ENCODE data around the gene MYBPC2. TPM values are rescaled to one million over a fixed set of nuclear protein-coding genes. Genes with fewer than 3 reads are reported as not detected.

The MYBPC2 gene
- total RNA-seq, 1 donor from 2014 or later, result 0.61 TPM

DNA sequence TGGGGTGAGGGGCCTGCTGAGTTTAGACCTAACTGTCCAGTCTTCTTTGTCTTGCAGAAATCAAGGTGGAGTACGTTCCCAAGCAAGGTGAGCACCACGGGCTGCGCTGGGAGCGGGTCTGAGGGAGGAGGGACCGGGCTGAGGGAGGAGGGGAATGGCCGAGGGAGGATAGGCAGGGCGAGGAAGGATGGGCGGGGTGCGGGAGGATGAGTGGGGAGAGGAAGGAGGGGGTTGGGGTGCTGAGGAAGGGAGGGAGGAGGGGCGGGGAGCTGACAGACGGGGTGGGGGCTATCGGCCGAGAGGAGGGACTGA lies 18.5 kb downstream of the MYBPC2 start:
- TF ChIP-seq CTCF (IDR thresholded peaks at IDR 0.05; ENCODE audit: partially characterized antibody, unreplicated experiment), result no peak
- Mint-ChIP-seq H3K27me3 (ENCODE audit: unreplicated experiment) (peaks cover 8% of the 10 kb centered on the region), H3K36me3 (ENCODE audit: unreplicated experiment) (peaks cover 15% of the 10 kb centered on the region), H3K4me1 (ENCODE audit: low read depth, unreplicated experiment) (no peaks in the 10 kb centered on the region), H3K4me3 (ENCODE audit: unreplicated experiment) (no peak overlapping the region), H3K9me3 (ENCODE audit: unreplicated experiment) (peaks cover 10% of the 10 kb centered on the region), H3K27ac (ENCODE audit: unreplicated experiment) (no peak overlapping the region)
- no peak for DNase-seq

GRCh38 chr19:50453243-50453642 lies 20.6 kb downstream of the MYBPC2 start:
- Mint-ChIP-seq H3K4me1 (ENCODE audit: low read depth, unreplicated experiment) (no peaks in the 10 kb centered on the region), H3K36me3 (ENCODE audit: unreplicated experiment) (peaks cover 13% of the 10 kb centered on the region), H3K27me3 (ENCODE audit: unreplicated experiment) (peaks cover 14% of the 10 kb centered on the region), H3K4me3 (ENCODE audit: unreplicated experiment) (no peak overlapping the region), H3K27ac (ENCODE audit: unreplicated experiment) (no peak overlapping the region), H3K9me3 (ENCODE audit: unreplicated experiment) (peaks cover 12% of the 10 kb centered on the region)
- TF ChIP-seq CTCF (IDR thresholded peaks at IDR 0.05; ENCODE audit: partially characterized antibody, unreplicated experiment), result no peak
- DNase-seq, result no peak

- H3K27ac Mint-ChIP-seq (ENCODE audit: unreplicated experiment), result no peak overlapping the region
- no peak overlapping the region for H3K4me3 Mint-ChIP-seq (ENCODE audit: unreplicated experiment)
- TF ChIP-seq CTCF (IDR thresholded peaks at IDR 0.05; ENCODE audit: partially characterized antibody, unreplicated experiment), result no peak
- H3K27me3 Mint-ChIP-seq (ENCODE audit: unreplicated experiment), result peaks cover 12% of the 10 kb centered on the region
- no peak for DNase-seq
- peaks cover 12% of the 10 kb centered on the region for H3K9me3 Mint-ChIP-seq (ENCODE audit: unreplicated experiment)
- H3K4me1 Mint-ChIP-seq (ENCODE audit: low read depth, unreplicated experiment), result no peaks in the 10 kb centered on the region
- peaks cover 12% of the 10 kb centered on the region for H3K36me3 Mint-ChIP-seq (ENCODE audit: unreplicated experiment)
Observed at GRCh38 chr19:50455992-50456391, 23.3 kb downstream of the MYBPC2 start.

DNA sequence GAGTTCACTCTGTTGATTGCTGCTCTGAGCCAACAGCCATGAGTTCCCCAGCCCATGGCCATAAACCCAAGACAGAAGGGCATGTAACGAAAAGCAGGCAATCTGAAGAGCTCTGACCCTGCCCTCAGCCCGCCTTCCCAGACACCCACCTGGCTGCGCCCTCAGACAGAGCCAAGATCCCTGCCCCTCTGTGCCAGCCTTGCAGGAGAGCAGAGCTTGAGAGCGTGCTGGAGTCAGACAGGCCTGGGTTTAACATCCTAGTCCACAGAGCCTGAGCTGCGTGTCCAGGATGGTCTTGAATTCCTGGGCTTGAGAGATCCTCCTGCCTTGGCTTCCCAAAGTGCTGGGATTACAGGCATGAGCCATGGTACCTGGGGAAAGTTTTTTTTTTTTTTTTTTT lies 24.6 kb downstream of the MYBPC2 start:
- Mint-ChIP-seq H3K36me3 (ENCODE audit: unreplicated experiment) (peaks cover 8% of the 10 kb centered on the region), H3K9me3 (ENCODE audit: unreplicated experiment) (peaks cover 17% of the 10 kb centered on the region), H3K4me3 (ENCODE audit: unreplicated experiment) (no peak overlapping the region), H3K4me1 (ENCODE audit: low read depth, unreplicated experiment) (no peaks in the 10 kb centered on the region), H3K27me3 (ENCODE audit: unreplicated experiment) (peaks cover 11% of the 10 kb centered on the region), H3K27ac (ENCODE audit: unreplicated experiment) (no peak overlapping the region)
- no peak for DNase-seq
- no peak for TF ChIP-seq CTCF (IDR thresholded peaks at IDR 0.05; ENCODE audit: partially characterized antibody, unreplicated experiment)

- DNase-seq, result no peak
- Mint-ChIP-seq H3K4me3 (ENCODE audit: unreplicated experiment) (no peak overlapping the region), H3K27ac (ENCODE audit: unreplicated experiment) (no peak overlapping the region), H3K27me3 (ENCODE audit: unreplicated experiment) (peaks cover 11% of the 10 kb centered on the region), H3K36me3 (ENCODE audit: unreplicated experiment) (peaks cover 8% of the 10 kb centered on the region), H3K9me3 (ENCODE audit: unreplicated experiment) (peaks cover 17% of the 10 kb centered on the region), H3K4me1 (ENCODE audit: low read depth, unreplicated experiment) (no peaks in the 10 kb centered on the region)
- TF ChIP-seq CTCF (IDR thresholded peaks at IDR 0.05; ENCODE audit: partially characterized antibody, unreplicated experiment), result no peak
Observed at GRCh38 chr19:50458396-50459066, 25.8 kb downstream of the MYBPC2 start.
